ENCODE data around the gene PATJ.
"Not testable (repeated sequence)": the region's sequence is repeated elsewhere in the genome, so short reads cannot be mapped to it uniquely, and the experiment has no call there.

PATJ gene

DNA sequence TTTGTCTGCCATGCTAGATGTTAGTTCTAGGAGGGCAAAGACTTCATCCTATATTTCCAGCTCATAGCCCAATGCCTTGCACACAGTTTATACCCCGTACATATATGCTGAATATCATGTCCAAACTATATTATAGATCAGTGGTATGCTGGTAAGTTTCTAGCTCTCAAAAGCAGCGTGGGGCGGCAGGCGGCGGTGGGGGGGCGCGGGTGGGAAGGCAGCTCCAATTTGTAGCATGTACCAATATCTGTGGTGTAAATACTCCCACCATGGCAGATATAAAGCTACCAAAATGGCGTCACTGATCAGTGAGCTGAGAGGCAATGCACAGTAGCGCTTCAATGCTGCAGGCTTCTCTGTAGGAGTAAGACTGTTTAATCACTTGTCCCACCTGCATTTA is 77.1 kb downstream of the PATJ start:
- DNase-seq, result no peak

DNA sequence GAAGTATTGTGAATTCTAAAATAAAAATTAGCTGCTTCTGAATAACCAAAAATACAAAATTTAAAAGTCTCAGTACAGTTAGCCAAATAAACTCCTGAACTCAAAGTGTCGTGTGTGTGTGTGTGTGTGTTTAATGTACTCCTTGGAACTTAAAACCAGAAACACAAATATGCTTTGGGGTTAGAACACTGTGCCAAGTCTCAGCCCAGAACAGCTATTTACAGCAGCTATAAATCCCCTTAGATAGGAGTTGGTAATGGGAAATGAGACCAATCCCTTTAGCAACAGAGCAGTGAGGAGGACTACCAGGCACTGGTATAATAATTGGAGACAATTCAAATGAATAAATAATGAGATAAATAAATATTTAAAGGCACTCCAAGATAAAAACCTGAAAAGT is 83.1 kb downstream of the PATJ start:
- DNase-seq, result no peak

DNA sequence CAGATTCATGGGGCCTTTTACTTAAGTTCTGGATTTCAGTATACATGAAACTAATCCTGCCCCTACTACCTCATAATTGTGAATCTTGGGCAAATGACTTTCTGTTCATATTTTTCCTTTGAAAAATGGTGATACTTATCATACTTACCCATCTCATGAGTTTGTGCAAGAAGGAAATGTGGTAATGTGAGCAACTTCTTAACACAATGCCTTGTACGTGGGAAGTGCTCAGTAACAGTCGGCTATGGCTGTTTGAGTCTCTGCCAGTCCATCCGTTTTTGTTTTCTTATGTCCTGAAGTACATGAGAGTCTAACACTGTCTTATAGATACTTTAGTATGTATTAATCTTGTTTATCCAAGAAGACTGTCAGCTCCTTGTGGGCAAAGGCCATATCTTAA is 86.5 kb downstream of the PATJ start:
- no peak for DNase-seq

DNA sequence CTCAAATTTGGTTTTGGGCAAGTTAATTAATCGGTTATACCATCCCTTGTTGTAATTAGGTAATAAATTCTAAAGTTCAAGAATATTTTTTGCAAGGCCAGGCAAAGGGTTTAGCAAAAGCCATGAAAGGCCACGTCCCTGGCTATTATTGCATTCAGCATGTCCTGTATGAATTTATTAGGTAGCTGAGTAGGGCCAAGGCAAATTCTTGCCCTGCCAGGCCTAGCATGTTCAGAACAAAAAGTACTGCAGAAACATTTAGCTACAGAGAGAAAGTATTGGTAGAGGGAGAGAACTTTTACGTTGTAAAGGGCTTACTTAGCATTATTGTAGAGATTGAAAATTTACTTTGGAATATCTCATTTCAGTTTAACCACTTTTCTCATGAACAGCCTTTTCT is 94.4 kb downstream of the PATJ start:
- no peak for DNase-seq

DNA sequence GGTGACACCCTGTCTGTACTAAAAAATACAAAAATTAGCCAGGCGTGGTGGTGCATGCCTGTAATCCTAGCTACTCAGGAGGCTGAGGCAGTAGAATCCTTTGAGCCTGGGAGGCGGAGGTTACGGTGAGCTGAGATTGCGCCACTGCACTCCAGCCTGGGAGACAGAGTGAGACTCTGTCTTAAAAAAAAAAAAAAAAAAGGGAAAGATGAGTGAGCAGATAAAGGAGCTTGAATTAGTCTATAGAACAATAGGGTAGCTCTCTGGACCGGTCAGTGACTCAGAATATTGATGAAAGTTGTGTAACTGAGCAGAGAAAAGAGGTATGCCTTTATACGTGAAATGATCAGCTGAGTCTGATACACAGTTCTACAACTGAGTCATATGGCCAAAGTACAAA is 95.3 kb downstream of the PATJ start:
- DNase-seq, result not testable (repeated sequence)

DNA sequence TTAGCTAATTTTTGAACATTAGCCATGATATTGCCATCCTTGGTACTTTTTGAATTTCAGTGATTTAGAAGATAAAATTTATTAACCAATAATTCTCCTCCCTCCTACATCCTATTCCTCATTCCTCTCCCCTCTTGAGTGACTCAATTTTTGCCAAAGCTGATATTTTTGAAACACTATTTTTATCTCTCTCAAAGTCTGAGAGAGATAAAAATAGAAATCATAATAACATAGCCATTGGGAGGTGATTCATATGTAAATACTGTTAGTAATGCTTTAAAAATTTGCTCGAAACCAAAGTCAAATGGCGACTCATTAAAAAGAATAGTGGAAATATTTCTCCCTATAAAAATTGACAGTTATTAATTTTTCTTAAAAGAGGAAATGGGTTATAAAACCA is 97.4 kb downstream of the PATJ start:
- no peak for DNase-seq

DNA sequence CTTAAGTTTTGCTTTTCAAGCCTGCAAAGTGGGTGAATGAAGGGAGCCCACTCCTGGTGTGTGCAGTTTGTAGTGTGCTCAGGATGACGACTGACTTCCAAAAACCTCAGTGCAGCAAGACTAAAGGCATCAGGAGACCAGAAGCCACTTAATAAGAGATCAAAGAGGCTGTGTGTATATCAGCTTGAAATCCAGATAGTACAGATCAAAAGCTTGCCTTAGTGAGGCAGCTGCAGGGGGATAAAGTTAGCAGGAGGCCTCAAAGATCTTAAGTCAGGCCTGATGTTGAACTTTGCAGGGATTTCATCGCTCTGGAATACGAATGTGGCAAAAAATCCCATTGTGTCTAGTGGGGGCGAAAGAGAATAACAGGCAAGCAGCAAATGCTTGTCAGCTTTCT is 99.8 kb downstream of the PATJ start:
- DNase-seq, result no peak

DNA sequence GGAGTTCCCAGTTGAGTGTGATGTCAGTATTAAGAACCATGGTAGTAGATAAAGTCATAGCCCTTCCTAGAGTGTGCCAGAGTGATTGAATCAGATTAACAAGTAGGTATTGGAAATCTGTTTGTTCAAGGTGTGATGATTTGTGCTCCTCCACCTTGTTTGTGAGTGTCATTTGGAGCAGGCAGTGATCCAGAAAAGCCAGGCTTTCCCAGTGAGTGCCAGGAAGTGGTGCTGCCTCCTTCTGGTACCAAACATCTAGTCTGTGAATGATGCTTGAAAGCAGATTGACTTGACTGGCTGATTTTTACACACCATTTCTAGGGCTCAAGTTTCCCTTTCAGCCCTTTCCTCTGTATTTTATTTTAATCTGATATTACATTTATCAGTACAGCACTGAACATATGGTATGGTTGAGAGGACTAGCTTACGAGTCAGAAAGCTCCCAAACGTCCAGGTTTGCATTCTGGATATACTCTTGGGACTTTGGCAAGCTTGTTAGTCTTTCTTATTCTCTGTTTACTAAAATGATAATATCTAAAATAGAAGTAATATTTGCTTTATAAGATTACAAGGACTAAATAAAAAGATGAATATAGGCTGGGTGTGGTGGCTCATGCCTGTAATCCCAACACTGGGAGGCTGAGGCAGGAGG is 100.7 kb downstream of the PATJ start:
- no peak for DNase-seq

DNA sequence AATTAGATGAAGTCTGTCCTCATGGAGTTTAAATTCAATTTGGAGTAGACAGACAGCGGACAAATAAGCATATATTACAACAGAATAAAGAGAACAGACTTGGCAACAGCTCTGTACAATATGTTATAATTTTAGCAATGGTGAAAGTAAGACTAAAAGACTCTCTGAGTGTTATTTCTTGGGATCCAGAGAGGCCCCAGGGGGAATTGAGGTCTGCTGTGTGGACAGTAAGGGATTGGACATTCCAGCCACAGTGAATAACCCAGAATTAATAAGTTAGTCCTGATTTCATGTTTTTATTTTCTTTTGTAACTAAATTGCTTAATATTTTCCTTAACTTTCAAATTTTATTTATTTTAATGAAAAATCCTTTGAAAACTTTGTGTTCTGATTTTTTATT is 101.7 kb downstream of the PATJ start:
- DNase-seq, result no peak

DNA sequence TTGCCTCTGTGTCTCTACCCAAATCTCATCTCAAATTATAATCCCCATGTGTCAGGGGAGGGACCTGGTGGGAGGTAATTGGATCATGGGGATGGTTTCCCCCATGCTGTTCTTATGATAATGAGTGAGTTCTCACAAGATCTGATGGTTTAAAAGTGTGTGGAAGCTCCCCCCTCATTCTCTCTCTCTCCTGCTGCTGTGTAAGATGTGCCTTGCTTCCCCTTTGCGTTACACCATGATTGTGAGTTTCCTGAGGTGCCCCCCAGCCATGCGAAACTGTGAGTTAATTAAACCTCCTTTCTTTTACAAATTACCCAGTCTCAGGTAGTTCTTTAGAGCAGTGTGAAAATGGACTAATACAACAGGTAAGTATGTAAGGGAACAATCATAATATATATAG is 102.4 kb downstream of the PATJ start:
- not testable (repeated sequence) for DNase-seq

DNA sequence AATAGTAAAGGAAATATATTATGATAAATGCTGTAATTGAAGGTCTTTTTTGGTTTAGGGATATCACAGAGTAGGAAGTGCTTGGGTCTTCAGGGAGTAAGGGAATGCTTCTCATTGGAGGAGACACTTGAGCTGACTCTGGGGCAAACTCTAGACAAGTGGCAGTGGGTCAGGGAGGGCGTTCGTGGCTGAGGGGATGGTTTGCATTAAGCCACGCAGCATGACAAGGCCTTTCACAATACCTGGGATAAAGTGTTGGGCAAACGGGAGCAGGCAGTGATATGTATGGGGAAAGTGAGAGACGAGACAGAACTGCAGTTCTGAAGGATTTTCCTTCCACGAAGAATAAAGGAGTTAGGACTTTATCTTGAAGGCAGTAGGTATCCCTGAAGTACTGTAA is 109.0 kb downstream of the PATJ start:
- no peak for DNase-seq

DNA sequence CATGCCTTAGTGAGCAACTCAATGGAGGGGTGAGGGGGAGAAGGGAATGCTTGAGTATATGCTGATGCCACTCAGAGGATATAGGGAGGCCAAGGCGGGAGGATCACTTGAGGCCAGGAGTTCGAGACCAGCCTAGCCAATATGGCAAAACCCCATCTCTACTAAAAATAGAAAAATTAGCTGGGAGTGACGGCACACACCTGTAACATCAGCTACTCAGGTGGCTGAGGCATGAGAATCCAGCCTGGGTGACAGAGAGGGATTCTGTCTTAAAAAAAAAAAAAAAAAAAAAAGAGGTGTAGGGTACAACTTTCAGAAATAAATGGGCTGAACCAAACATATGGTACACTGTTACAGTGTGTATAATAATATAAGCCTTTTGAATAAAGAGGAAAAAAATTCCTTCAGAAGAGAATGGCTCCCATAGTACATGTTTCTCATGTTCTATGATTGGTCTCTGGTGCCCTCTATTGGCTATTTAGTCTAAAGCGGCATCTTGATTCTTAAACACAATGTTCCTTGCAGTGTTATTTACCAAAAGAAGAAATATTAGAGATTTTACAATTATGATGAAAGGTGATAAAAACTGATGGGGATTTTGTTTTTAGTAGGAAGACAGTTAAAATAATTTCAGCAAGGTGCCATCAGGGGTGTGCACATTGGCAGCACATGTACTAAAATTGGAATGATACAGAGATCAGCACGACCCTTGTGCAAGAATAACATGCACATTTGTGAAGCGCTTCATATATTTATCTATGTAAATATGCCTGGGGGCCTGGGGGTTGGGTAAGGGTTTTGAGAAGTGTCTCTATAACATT is 109.8 kb downstream of the PATJ start:
- no peak for DNase-seq

DNA sequence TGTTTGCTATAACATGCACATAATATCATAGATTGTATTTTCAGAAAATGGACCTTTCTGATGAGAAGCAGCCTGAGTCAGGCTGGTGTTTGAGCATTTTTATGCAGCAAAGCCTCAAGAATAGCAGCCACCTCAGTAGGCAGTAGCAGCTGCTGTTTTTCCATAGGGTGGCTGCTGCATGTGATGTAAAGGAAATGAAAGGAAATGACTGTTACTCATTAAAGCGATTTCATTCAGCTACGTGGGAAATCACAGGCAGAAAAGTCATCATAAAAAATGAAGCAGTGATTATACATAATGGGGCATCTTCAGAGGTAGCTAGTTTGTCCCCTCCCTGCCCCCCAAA is 110.4 kb downstream of the PATJ start:
- DNase-seq, result no peak

DNA sequence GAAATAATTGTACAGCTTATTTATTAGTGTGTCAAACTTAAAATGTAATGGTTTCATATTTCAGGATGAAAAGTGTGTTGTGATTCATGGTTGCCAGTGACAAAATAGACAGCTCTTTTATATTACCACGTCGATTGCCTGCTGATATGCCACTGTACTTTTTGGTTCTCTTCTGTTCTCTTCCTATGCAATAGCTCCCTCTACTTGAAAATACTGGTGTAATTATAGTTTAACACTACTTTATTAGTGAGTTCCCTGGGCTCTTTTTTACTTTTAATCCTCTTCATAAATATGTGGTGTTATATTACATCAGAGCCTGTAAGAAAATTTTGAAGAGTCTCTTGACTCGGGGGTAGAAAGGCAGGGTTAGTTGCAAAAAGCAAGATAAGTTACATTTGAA is 111.3 kb downstream of the PATJ start:
- DNase-seq, result no peak

DNA sequence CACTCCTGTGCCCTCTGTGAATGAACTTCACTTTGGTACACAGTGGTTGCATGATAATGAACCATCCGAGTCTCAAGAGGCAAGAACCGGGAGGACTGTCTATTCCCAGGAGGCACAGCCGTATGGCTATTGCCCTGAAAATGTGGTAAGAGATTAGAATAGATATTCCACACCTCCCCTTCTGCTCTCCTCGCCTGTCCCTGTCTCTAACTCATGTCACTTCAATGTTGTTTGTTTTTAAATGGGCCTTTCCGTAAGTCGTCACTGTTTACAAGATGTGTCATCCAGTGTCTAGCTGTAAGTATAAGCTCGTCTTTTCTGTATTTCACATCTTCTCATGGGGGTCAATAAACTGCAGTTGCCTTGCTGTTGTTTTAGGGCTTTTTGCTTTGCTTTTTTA is 122.2 kb downstream of the PATJ start:
- DNase-seq, result no peak

DNA sequence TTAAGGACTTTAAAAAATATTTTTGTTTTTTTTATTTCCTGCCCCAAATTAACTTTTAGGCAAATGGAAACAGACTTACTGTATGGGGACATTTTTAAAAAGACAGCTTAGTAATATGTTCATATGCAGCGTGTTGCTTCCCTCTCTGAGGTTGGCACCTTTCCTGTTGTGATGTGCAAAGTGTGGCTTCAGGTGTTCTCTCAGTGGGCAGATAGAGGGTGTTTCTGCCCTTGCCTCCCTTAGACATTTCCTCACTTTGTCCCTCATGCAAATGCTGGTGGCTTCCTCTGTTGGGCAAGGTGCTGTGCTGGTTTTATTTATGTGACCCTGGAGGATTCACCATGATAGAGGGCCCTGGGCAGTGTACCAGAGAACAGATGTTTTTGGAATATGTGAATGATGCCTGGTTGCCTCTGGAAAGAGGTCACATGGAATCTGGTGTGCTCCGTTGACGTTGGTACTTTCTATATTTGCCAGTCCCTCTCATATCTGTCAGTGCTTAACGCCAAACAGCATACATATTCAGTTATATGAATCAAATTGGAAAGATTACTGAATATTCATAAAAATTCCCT is 123.5 kb downstream of the PATJ start:
- DNase-seq, result no peak

DNA sequence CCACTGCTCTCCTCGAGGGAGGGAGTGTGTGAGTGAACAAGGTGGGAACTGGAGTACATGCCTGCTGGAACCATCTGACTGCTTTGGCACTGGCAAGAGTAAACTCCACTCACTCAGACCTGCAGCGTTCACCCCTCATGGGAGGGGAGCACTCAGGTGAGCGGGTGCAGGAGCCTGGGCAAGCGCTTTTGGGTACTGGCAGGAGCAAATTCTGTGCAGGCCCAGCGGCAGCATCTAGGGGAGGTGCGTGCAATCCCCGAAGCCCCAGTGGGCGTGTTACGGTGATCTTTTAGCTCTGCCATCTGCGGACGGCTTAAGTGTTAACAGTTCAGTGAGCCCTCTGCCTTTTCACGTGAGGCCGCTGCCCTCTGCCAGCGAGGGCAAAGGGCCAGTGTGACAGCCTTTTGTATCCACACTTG is 127.4 kb downstream of the PATJ start:
- DNase-seq, result no peak

DNA sequence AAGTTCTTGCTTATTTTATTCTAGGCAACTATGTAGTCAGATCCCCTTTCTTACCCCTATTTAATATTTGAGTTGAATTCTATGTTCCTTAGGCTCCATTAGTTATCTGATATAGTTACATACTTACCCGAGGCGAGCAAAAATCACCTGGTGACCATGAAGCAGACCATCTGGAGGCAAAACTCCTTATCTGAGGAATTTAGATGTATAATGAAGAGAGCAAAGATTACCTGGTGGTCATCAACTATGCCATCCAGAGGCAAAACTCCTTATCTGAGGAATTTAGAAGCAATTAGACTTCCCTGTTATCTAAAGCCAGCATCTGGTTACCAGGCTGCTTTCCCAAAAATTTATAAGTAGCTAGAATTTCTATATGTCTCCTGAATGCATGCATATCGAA is 129.9 kb downstream of the PATJ start:
- DNase-seq, result no peak

DNA sequence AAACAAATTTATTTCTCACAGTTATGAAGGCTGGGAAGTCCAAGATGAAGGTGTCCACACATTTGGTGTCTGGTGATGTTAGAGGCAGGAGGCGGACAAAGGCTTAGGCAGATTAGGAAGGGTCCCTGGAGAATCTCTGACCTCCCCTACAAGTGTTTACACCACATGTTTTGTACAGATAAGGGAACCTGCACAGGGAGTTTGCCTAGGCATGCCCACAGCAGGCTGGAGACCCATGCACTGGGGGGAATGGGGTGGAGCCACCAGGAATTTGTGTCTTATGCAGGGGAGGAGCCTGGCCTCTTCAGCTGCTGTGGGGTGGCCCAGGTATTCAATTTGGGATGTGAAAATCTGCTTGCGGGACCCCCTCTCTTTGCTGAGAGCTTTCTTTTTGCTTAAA is 131.3 kb downstream of the PATJ start:
- no peak for DNase-seq

DNA sequence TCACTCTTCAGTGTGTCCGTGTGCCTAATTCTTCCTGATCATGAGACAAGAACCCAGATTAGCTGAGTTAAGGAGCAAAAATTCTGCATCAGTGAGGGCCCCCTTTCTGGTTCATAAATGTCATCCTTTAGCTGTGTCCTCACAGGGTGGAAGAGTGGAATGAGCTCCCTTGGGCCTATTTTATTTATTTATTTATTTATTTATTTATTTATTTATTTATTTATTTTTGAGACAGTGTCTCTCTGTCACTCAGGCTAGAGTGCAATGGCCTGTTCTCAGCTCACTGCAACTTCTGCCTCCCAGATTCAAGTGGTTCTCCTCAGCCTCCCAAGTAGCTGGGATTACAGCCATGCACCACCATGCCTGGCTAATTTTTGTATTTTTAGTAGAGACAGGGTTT is 131.7 kb downstream of the PATJ start:
- no peak for DNase-seq

DNA sequence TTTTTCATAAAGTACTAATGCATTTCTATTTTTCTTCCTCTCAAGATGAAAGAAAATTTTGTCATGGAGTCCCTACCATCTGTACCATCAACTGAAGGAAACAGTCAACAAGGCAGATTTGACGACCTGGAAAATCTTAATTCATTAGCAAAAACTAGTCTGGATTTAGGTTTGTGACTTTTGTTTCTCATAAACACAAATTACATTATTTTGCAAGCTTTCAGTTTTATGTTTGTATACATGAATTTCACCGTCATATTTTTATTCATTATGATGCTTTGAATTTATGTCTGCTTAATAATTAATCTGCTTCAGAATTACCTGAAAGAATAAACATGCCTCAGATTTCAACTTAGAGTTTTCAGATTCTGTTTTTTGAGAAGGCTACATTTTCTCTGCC is 132.9 kb downstream of the PATJ start:
- no peak for DNase-seq

DNA sequence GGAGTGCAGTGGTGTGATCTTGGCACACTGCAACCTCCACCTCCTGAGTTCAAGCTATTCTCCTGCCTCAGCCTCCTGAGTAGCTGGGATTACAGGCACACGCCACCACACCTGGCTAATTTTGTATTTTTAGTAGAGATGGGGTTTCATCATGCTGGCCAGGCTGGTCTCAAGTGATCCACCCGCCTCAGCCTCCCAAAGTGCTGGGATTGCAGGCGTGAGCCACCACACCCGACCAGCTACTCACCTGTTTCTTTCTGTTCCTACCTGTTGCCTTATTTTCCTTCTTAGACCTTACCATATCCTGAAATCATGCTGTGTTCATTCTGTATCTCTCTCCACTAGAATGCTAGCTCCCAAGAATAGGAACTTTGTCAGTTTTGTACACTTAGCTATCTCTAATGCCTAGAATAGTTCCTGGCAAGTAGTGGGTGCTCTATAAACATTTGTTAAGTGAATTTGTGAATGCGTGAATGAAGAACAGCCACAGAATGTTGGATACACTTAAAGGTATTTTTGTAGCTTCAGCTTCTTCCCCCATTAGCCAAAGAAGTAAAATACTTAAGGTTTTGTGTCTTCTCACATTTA is 137.7 kb downstream of the PATJ start:
- DNase-seq, result not testable (repeated sequence)

DNA sequence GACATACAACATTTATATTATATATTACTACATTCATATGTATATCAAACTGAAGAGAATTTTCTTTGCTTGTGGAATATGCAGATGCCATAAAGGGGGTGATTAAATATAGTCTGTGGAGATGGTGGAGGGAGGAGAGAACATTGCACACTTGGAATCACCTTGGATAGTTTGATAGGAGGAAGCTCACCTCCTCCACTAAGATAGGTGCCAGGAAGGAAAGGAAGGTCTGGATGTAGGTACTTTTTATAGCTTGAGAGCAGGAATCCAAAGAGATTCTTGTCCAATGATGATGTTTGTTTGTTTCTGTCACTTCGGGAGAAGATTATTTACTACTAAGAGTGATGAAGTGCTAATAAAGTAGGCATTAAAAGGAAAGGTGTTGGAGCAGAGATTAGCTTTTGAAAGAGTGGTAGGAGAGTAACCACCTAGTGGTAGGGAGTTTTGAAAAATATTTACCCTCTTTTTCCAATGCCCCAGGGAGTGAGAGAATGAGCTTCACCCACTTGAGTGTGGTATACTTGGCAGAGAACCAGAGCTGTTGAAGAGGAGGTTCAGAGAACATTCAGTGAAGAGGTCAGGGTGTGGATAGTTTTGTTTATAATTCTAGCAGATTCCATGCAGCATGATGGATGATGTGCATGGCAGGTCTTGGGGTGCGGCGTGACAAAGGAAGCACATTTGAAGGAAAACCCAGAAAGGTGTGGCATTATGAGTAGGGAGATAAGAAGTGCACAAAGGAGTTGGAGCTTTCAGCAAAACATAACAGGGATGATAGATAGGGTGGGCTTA is 145.0 kb downstream of the PATJ start:
- DNase-seq, result no peak

All from CD4-positive, alpha-beta T cell treated with Interferon gamma for 1 hour (primary cell).